HG03439 (cell line): ENCODE results near the gene IL1RAPL2.
"Not testable (repeated sequence)": the region's sequence is repeated elsewhere in the genome, so short reads cannot be mapped to it uniquely, and the experiment has no call there.

Experiments used
- ATAC-seq: cut with Tn5 transposase; IDR thresholded peaks from one replicate; pipeline ENCODE4 v1.9.1; 2021; ENCODE audit warnings: mild to moderate bottlenecking, moderate library complexity; ENCODE audit not compliant: unreplicated experiment

IL1RAPL2 gene

DNA sequence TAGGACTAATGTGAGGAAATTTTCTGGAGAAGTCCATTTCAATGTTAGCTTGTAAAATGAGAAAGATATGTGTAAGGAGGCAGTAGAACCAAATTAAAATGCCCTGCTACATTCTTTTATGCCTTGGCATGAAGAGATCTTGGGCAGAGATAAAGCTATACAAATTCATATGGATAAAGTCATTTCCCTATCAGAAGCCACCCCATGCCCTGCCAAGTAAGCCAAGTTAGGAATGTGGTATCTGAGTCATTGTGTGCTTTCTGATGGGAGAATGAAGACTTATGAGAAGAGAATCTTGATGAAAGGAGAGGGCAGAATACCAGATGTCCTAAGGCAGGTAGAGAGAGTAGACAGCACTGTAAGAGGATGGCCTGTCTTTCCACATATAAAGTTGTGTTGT, 570.8 kb downstream of the IL1RAPL2 start:
- ATAC-seq = no peak

- no peak for ATAC-seq
Measured at GRCh38 chrX:105150036-105150435, 584.0 kb downstream of the IL1RAPL2 start.

- ATAC-seq = no peak
Measured at GRCh38 chrX:105150557-105150956, 584.6 kb downstream of the IL1RAPL2 start.

DNA sequence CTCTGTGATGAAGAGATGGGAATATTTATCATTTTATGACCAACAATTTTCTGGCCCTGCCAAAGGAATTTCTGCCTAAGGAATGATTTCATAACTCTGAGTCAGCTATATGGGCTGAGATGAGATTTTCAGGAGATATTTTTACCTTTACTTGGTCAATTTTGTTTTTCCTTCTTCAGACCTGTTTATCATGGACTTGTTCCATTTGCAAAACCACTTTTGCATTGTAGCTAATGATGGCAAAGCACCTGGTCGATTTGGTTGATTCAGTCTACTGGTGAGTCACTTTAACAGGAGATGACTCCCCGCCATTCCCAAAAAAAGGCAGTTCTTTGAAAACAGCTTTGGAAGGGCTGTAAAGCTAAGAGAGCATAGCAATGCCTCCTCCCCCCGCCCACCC, 601.2 kb downstream of the IL1RAPL2 start:
- no peak for ATAC-seq

DNA sequence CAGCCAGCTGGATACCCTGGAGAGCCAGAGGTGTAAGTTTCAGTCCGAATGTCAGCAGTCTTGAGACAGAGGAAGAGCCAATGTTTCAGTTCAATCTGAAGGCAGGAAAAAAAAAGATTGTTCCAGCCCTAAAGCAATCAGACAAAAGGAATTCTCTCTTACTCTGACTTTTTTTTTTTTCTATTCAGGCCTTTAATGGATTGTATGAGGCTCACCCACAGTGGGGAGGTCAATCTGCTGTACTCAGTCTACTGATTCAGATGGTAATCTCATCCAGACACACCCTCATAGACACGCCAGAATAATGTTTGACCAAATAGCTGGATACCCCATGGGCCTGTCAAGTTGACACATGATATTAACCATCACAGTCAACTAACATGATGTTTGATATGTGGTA, 602.6 kb downstream of the IL1RAPL2 start:
- ATAC-seq = no peak

- no peak for ATAC-seq
Measured at GRCh38 chrX:105173071-105173470, 607.1 kb downstream of the IL1RAPL2 start.

GRCh38 chrX:105179644-105180043, 613.6 kb downstream of the IL1RAPL2 start:
- ATAC-seq = no peak

DNA sequence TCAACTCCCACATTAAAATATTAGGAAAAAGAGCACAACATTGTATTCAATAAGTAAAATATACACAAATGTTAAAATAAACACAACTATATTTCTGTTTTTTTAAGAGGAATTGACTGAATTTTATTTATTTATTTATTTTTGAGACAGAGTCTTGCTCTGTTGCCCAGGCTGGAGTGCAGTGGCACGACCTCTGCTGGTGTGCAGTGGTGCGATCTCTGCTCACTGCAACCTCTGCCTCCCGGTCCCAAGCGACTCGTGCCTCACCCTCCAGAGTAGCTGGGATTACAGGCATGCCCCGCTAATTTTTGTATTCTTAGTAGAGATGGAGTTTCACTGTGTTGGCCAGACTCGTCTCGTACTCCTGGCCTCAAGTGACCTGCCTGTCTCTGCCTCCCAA, 623.1 kb downstream of the IL1RAPL2 start:
- no peak for ATAC-seq

DNA sequence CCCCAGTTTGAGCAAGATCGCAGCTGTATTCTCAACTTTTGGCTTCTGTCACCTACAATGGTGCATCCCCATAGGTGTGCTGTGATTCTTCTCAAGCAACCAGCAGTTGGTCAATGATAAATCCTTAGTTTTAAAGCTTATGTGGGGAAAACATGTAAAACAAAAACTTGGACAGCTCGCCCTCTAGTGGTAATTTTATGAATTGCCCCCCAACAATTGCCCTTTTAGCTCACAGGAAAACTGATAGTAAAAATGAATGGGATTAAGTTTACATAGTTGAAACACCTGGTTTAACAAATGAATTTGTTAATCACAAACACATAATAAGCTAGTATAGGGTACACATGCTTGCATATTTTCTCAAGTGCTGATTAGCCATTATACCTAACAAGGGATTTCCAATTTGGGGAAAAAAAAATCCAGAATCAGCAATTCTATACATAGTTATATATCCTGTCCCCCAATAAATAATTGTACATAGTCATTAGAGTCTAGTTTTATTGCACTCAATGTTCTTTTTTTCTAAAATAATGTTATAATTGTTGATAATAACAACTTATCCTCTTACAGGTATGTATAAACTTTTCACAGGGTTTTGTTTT, 624.4 kb downstream of the IL1RAPL2 start:
- no peak for ATAC-seq

GRCh38 chrX:105191878-105192277, 625.9 kb downstream of the IL1RAPL2 start:
- ATAC-seq = no peak

DNA sequence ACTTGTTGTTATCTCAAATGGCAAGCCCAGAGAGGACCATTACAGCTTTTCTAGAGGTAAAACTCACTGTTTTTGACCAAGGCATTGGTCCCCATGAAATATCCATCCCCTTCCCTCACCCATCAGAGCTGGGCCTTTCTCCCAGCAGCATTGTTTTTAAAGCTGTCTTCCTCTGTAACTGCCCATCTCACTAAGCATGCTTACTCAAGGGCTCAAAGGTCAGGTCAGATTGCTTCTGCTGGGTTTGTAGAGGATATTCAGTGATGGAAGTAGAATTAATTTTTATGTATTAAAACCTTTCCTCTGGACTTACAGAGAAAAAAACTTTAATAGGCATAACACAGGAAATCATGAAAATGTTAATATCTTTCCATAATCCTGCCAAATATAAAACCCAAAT, 643.4 kb downstream of the IL1RAPL2 start:
- ATAC-seq = no peak

- ATAC-seq = no peak
Measured at GRCh38 chrX:105210258-105210657, 644.3 kb downstream of the IL1RAPL2 start.

DNA sequence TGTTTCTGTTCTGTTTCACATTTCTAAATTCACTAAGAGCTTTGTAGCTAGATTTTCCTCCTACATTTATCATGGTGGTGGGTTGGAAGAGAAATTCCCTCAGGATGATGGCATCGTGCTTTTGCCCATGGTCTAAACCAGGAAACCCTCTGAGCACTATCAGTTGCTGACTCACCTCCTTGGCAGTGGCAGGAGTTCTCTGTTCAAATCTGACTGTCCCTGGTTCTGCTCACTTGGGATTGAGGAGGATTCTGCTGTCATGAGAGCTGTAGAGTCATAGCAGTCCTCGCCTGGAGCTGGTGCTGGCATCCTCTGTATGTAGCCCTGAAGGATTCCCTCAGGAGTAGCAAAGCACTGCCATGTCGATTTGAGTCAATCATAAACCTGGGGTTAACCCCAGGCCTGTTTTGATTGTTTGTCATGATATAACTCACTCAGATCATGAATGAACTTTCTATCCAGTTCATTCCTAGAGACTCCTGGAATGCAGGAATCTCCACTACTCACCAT, 645.1 kb downstream of the IL1RAPL2 start:
- ATAC-seq = no peak

DNA sequence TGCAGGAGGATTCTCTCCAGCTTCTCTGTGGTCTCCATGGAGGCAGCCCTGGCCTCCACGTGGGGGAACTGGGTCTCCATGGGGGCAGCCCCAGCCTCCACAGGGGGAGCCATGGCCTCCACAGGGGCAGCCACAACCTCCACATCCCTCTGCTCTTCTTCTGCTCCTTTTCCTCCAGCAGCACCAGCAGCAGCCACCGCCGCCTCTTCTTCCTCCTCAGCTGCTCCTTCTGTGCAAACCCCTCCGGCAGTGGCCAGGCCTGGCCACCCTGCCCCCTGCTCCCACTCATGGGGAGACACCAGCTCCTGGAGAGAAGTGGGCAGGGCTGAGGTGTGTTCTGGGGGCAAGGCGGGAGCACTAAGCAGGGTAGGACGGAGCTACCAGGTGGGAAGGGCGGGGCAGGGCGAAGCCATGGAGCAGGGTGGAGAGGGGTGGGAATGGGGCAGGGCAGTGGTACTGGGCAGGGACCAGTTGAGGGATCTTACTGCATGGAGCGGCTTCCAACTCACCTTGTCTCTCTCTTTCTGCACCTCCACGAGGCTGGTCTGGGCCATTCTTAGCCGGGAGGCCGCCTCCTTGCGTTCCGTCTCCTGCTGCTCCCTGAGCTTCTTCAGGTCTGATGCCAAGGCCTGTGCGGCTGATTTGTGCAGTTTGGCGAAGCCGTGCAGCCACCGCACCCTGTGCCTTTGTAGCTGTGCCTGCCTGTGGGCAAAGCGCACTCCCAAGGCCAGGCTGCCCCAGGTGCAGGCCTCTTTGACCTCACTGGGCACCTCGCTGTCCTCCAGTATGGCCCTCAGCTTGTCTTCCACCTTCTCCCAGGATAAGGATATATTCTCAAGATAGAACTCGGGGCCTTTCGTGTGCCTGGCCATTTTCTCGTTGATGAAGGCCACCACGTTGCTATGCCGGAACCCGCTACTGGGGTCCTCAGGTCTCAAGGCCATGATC, 653.7 kb downstream of the IL1RAPL2 start:
- ATAC-seq = no peak

- ATAC-seq = no peak
Measured at GRCh38 chrX:105220636-105221035, 654.6 kb downstream of the IL1RAPL2 start, which contains the start of gene TEX13A. Gene TEX13A, minus strand, starts transcription at chrX:105220694. Its CDS starts 297 bp downstream, at chrX:105220397.

- no peak for ATAC-seq
Measured at GRCh38 chrX:105221374-105221773, 655.4 kb downstream of the IL1RAPL2 start.

- ATAC-seq = no peak
Measured at GRCh38 chrX:105226499-105226898, 660.5 kb downstream of the IL1RAPL2 start.

- no peak for ATAC-seq
Measured at GRCh38 chrX:105228602-105229001, 662.6 kb downstream of the IL1RAPL2 start.

DNA sequence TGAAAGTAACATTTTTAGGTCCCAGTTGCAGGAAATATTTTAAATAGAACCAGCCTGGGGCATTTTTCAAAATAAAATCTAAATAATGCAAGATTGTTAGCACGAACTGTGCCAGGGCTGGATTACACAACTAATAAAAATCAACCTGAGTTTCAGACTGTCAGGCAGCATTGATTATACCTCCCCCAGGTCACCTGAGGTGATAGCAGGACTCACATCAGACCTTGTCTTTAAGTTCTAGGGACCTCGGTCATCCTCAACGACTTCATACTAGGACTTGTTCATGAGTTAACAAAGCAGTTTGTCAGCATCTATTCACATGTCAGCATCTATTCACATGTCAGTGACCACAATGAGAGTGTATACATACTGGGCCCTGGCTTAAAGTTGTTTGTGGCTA, 663.1 kb downstream of the IL1RAPL2 start:
- ATAC-seq = no peak

- ATAC-seq = not testable (repeated sequence)
Measured at GRCh38 chrX:105237407-105237806, 671.4 kb downstream of the IL1RAPL2 start.

DNA sequence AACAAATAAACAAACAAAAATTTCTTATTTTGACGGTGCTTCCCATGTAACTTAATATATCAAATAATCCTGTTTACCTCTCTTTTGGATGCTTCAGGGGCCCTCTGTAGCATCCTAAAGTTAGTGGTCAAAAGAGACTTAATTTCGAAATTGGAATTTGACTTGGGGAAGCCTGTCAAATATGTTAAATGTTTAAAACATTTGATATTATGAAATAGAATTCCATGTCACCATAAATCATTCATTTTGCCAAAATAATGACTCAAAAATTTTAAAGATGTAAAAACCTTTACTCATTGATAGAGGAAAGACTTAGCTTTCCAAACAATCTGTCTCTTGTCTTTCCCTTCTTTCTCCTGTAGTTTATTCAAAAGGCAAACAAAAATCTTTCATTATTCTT, 675.1 kb downstream of the IL1RAPL2 start:
- ATAC-seq = no peak
